Sigmoid colon (tissue), 7 donors: ENCODE measurements around the gene PSPH. TPM values are rescaled to one million over a fixed set of nuclear protein-coding genes. Genes with fewer than 3 reads are reported as not detected.

Experiments used
- DNase-seq: peaks from one replicate; pipeline ENCODE4 v3.0.0-alpha.2; 2019
- H3K27ac ChIP-seq, 4 donors: fragments of 200-600 bp; sonication (generic); one replicate each; pipeline ENCODE4 v1.5.1; 2016 to 2019; ENCODE audit warnings: mild to moderate bottlenecking in 1 of 4
- H3K27me3 ChIP-seq, 3 donors: fragments of 200-600 bp; sonication (generic); one replicate each; pipeline ENCODE4 v1.5.1; 2019; ENCODE audit warnings: mild to moderate bottlenecking in 1 of 3
- H3K36me3 ChIP-seq, 4 donors: fragments of 200-600 bp; sonication (generic); one replicate each; pipeline ENCODE4 v1.5.1; 2016 to 2019
- H3K4me1 ChIP-seq, 4 donors: fragments of 200-600 bp; sonication (generic); one replicate each; pipeline ENCODE4 v1.5.1; 2017 to 2019
- H3K4me3 ChIP-seq, 4 donors: fragments of 200-600 bp; sonication (generic); one replicate each; pipeline ENCODE4 v1.5.1; 2017 to 2019; ENCODE audit warnings: mild to moderate bottlenecking in 2 of 4, moderate library complexity in 1 of 4
- H3K9me3 ChIP-seq, 4 donors: fragments of 200-600 bp in 3 of 4; sonication (generic) in 3 of 4; one replicate each; pipeline versions ENCODE4 v1.5.1 to v1.6.1; 2013 to 2019
- EP300 ChIP-seq, 4 donors: sonication (generic); formaldehyde crosslinking; IDR thresholded peaks; one replicate each; pipeline ENCODE4 v1.6.1; 2017; ENCODE audit warnings: antibody characterized with exemption in 4 of 4
- POLR2A ChIP-seq, 2 donors: fragments of 450-650 bp; IDR thresholded peaks; one replicate each; pipeline ENCODE4 v1.6.1; 2016; ENCODE audit warnings: antibody characterized with exemption in 2 of 2, mild to moderate bottlenecking in 2 of 2, moderate library complexity in 2 of 2
- POLR2AphosphoS5 ChIP-seq, 4 donors: sonication (generic); formaldehyde crosslinking; IDR thresholded peaks; one replicate each; pipeline ENCODE4 v1.6.1; 2017; ENCODE audit warnings: antibody characterized with exemption in 4 of 4
- WGBS, 2 donors: extraction: QIAGEN DNeasy Blood & Tissue Kit; methylation state at CpG; one replicate each; pipeline ENCODE4 v1.1.7; 2013; 5-methylcytosine and 5-hydroxymethylcytosine counted together
- intact Hi-C: fragments of 100-400 bp; cut with DNase I; formaldehyde crosslinking; loops from one replicate; pipeline ENCODE4 v1.15.1; 2023
- polyA plus RNA-seq, 3 donors: library from polyadenylated mRNA; stranded (reverse); fragments of 200-250 nt; gene quantifications; one replicate each; pipeline ENCODE4 v1.2.3, GENCODE V29; 2013
- total RNA-seq, 4 donors: library from RNA; depleted of rRNA; stranded (reverse); fragments of >200 nt; gene quantifications; one replicate each; pipeline ENCODE4 v1.1.0, GENCODE V29; 2016
- TF ChIP-seq, protein P1 (sequence below), 4 experiments: fragments of 450-650 bp in 3 of 4; fragments of 200-600 bp in 1 of 4; IDR thresholded peaks; one replicate each; pipeline ENCODE4 v1.5.1; 2016 to 2019; ENCODE audit warnings: antibody characterized with exemption in 4 of 4, mild to moderate bottlenecking in 3 of 4, moderate library complexity in 2 of 4
- donor health status: healthy with polysubstance abuse.
- donor health status: Bipolar disorder and iron deficiency.
- donor health status: healthy.

PSPH gene
- total and polyA plus RNA-seq, 7 donors = 7.2 to 18.8 (median 7.6) TPM

GRCh38 chr7:55977831-55978230 is 73.4 kb downstream of the PSPH start:
- no peak for DNase-seq
- no peaks in the 10 kb centered on the region for H3K9me3 ChIP-seq
- peaks cover 0 to 25% (median 9%) of the 10 kb centered on the region in 4 donors for H3K4me1 ChIP-seq
- no peak overlapping the region for H3K4me3 ChIP-seq
- no peaks in the 10 kb centered on the region for H3K27me3 ChIP-seq
- TF ChIP-seq POLR2AphosphoS5 (IDR thresholded peaks at IDR 0.05) = no peak
- TF ChIP-seq POLR2A (IDR thresholded peaks at IDR 0.05) = no peak
- no peak for TF ChIP-seq EP300 (IDR thresholded peaks at IDR 0.05)
- TF ChIP-seq, protein P1, sequence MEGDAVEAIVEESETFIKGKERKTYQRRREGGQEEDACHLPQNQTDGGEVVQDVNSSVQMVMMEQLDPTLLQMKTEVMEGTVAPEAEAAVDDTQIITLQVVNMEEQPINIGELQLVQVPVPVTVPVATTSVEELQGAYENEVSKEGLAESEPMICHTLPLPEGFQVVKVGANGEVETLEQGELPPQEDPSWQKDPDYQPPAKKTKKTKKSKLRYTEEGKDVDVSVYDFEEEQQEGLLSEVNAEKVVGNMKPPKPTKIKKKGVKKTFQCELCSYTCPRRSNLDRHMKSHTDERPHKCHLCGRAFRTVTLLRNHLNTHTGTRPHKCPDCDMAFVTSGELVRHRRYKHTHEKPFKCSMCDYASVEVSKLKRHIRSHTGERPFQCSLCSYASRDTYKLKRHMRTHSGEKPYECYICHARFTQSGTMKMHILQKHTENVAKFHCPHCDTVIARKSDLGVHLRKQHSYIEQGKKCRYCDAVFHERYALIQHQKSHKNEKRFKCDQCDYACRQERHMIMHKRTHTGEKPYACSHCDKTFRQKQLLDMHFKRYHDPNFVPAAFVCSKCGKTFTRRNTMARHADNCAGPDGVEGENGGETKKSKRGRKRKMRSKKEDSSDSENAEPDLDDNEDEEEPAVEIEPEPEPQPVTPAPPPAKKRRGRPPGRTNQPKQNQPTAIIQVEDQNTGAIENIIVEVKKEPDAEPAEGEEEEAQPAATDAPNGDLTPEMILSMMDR (IDR thresholded peaks at IDR 0.05) = no peak
- intact Hi-C loops = no loop called here
- peaks cover 31 to 48% (median 40%) of the 10 kb centered on the region in 4 donors for H3K36me3 ChIP-seq
- 71 to 75% methylated on average over 4 of the region's 4 CpGs for WGBS, 2 donors
- H3K27ac ChIP-seq = no peak overlapping the region

GRCh38 chr7:55975988-55976633 is 75.1 kb downstream of the PSPH start:
- H3K27me3 ChIP-seq = no peaks in the 10 kb centered on the region
- peaks cover 0 to 25% (median 11%) of the 10 kb centered on the region in 4 donors for H3K4me1 ChIP-seq
- H3K36me3 ChIP-seq = peaks cover 16 to 30% (median 24%) of the 10 kb centered on the region in 4 donors
- peak overlapping the region in 1 of 4 donors; percentile 24 for H3K27ac ChIP-seq
- WGBS, 2 donors = 87 to 89% methylated on average over 7 of the region's 7 CpGs
- H3K9me3 ChIP-seq = no peaks in the 10 kb centered on the region
- no peak for DNase-seq
- intact Hi-C loops = no loop called here
- H3K4me3 ChIP-seq = no peak overlapping the region
- TF ChIP-seq POLR2A (IDR thresholded peaks at IDR 0.05) (no peak), EP300 (IDR thresholded peaks at IDR 0.05) (no peak), POLR2AphosphoS5 (IDR thresholded peaks at IDR 0.05) (no peak)
- TF ChIP-seq, protein P1 (IDR thresholded peaks at IDR 0.05) = no peak

DNA sequence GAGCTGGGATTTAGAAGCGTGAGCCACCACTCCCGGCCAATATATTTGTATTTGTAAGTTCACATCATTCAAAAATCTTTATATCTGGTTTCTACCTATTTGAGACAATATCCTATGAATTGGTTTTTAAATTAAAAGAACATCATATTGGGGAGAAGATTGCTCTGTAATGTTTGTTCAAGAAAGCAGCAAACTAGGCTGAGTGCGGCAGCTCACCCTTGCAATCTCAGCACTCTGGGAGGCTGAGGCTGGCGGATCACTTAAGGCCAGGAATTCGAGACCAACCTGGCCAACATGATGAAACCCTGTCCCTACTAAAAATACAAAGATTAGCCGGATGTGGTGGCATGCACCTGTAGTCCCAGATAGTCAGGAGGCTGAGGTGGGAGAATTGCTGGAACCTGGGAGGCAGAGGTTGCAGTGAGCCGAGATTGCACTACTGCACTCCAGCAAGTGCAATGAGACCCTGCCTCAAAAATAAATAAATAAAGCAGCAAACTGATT is 77.4 kb downstream of the PSPH start:
- H3K27ac ChIP-seq = no peak overlapping the region
- H3K27me3 ChIP-seq = no peaks in the 10 kb centered on the region
- DNase-seq = no peak
- H3K36me3 ChIP-seq = peaks cover 5 to 7% (median 6%) of the 10 kb centered on the region in 4 donors
- peaks cover 0 to 30% (median 12%) of the 10 kb centered on the region in 4 donors for H3K4me1 ChIP-seq
- WGBS, 2 donors = 96% methylated on average over 7 of the region's 7 CpGs
- H3K4me3 ChIP-seq = no peak overlapping the region
- TF ChIP-seq POLR2A (IDR thresholded peaks at IDR 0.05) = no peak
- no peak for TF ChIP-seq POLR2AphosphoS5 (IDR thresholded peaks at IDR 0.05)
- no peak for TF ChIP-seq EP300 (IDR thresholded peaks at IDR 0.05)
- TF ChIP-seq, protein P1 (IDR thresholded peaks at IDR 0.05) = no peak
- intact Hi-C loops = no loop called here
- H3K9me3 ChIP-seq = no peaks in the 10 kb centered on the region

- intact Hi-C loops = no loop called here
- H3K36me3 ChIP-seq = peaks cover 0 to 4% (median 2%) of the 10 kb centered on the region in 4 donors
- no peak overlapping the region for H3K27ac ChIP-seq
- no peak for TF ChIP-seq EP300 (IDR thresholded peaks at IDR 0.05)
- no peak for TF ChIP-seq POLR2A (IDR thresholded peaks at IDR 0.05)
- WGBS, 2 donors = 84 to 85% methylated on average over 8 of the region's 8 CpGs
- H3K4me1 ChIP-seq = peaks cover 0 to 29% (median 12%) of the 10 kb centered on the region in 4 donors
- H3K9me3 ChIP-seq = no peaks in the 10 kb centered on the region
- H3K4me3 ChIP-seq = no peak overlapping the region
- no peak for DNase-seq
- no peaks in the 10 kb centered on the region for H3K27me3 ChIP-seq
Measured at GRCh38 chr7:55970978-55971377, 80.3 kb downstream of the PSPH start.

DNA sequence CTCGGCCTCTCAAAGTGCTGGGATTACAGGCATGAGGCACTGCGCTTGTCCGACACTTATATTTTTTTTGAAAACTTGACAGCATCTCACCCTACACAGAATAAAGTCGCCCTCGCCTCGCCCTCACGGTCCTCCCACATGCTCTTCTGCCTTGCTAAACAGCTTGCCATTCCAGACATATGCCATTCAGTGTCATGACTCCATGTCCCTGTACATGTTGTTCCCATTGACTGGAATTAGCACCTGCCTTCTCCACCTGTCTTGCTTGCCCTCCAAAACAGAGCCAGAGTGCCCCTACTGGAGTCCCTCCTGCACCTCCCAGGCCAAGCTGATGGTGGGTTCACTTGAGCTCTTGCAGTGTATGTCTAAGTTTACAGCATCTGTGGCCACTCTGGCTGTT is 80.7 kb downstream of the PSPH start:
- peaks cover 0 to 33% (median 14%) of the 10 kb centered on the region in 4 donors for H3K4me1 ChIP-seq
- H3K9me3 ChIP-seq = no peaks in the 10 kb centered on the region
- no peak for DNase-seq
- WGBS, 2 donors = 94 to 96% methylated on average over 7 of the region's 7 CpGs
- peaks cover 0 to 4% (median 2%) of the 10 kb centered on the region in 4 donors for H3K36me3 ChIP-seq
- no peak overlapping the region for H3K4me3 ChIP-seq
- no peaks in the 10 kb centered on the region for H3K27me3 ChIP-seq
- no peak overlapping the region for H3K27ac ChIP-seq
- intact Hi-C loops = no loop called here
- TF ChIP-seq EP300 (IDR thresholded peaks at IDR 0.05) (no peak), POLR2AphosphoS5 (IDR thresholded peaks at IDR 0.05) (no peak), POLR2A (IDR thresholded peaks at IDR 0.05) (no peak)
- TF ChIP-seq, protein P1 (IDR thresholded peaks at IDR 0.05) = no peak
